T-helper 1 cell treated with Interleukin-12 subunit alpha and Interleukin-12 subunit beta and Interleukin-4 antibody, amounts not matched to agents 30 μg/mL and 1 μg/mL, for 36 hours (primary cell): Measurements from ENCODE around the gene FGF22.

ENCODE experiments used
- H3K27ac Mint-ChIP-seq: one replicate; pipeline ENCODE4 v1.8.0; 2021; ENCODE audit warnings: mild to moderate bottlenecking, mixed read lengths
- H3K27me3 Mint-ChIP-seq: one replicate; pipeline ENCODE4 v1.8.0; 2021; ENCODE audit warnings: low read depth, mixed read lengths
- H3K36me3 Mint-ChIP-seq: one replicate; pipeline ENCODE4 v1.8.0; 2021; ENCODE audit warnings: low read depth, mixed read lengths
- H3K4me1 Mint-ChIP-seq: one replicate; pipeline ENCODE4 v1.8.0; 2021; ENCODE audit warnings: low read depth, mixed read lengths
- H3K4me3 Mint-ChIP-seq: one replicate; pipeline ENCODE4 v1.8.0; 2021; ENCODE audit warnings: mild to moderate bottlenecking, moderate library complexity, mixed read lengths
- H3K9me3 Mint-ChIP-seq: one replicate; pipeline ENCODE4 v1.8.0; 2021; ENCODE audit warnings: mixed read lengths

Gene FGF22

DNA sequence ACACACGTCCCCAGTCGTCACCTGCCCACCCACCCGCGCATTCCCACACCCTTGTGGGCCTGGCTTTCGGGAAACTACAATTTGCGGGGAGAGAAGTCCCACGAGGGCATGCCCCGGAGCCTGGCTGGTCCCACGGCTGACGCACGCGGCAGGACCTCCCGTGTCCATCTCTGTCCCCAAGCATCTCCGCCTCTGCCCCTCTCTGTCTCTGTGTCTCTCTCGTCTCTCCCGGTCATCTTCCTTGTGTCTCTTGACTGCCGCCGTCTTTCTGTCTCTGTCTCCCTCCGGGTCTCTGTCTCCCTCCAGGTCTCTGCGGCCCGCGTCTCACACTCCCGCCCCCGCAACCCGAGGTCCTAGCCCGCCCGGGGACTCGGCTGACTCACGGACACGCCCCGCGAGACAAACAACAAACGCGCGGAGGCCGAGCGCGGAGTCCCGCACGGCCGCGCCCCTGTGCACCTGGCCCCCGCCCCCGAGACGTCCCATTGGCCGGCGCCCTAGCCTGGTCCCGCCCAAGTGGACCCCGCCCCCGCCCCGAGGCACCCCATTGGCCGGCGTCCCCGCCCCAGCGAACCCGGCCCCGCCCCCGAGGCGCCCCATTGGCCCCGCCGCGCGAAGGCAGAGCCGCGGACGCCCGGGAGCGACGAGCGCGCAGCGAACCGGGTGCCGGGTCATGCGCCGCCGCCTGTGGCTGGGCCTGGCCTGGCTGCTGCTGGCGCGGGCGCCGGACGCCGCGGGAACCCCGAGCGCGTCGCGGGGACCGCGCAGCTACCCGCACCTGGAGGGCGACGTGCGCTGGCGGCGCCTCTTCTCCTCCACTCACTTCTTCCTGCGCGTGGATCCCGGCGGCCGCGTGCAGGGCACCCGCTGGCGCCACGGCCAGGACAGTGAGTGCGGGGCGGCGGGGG lies at the start of gene FGF22:
TSS of gene FGF22 (plus strand) at position 627 of the 908 bp plus-strand sequence. CDS start at position 674, 47 bp downstream.
- Mint-ChIP-seq H3K9me3 (no peaks in the 10 kb centered on the region), H3K27me3 (peaks cover 4% of the 10 kb centered on the region), H3K4me3 (peak within 1 kb of the TSS; percentile 87), H3K27ac (peak within 1 kb of the TSS; percentile 75), H3K4me1 (peaks cover 3% of the 10 kb centered on the region), H3K36me3 (no peaks in the 10 kb centered on the region)

DNA sequence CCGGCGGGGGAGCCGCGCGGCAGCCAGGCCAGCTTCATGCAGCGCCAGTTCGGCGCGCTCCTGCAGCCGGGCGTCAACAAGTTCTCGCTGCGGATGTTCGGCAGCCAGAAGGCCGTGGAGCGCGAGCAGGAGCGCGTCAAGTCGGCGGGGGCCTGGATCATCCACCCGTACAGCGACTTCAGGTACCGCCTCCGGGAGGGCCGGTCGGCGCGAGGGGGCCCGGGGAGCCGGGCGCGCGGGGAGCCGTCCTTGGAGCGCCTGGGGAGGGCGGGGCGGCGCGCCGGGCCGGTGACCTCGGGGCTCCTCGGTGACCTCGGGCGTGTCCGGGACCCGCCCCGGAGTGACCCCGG lies 49.3 kb upstream of the FGF22 start:
- H3K27me3 Mint-ChIP-seq: peaks cover 25% of the 10 kb centered on the region
- H3K4me1 Mint-ChIP-seq: peaks cover 2% of the 10 kb centered on the region
- H3K4me3 Mint-ChIP-seq: peak overlapping the region; percentile 44

GRCh38 chr19:590750-591098 lies 49.0 kb upstream of the FGF22 start:
- H3K27me3 Mint-ChIP-seq: peaks cover 25% of the 10 kb centered on the region
- H3K9me3 Mint-ChIP-seq: no peaks in the 10 kb centered on the region
- H3K4me1 Mint-ChIP-seq: peaks cover 2% of the 10 kb centered on the region
- no peaks in the 10 kb centered on the region for H3K36me3 Mint-ChIP-seq
- no peak overlapping the region for H3K4me3 Mint-ChIP-seq
- no peak overlapping the region for H3K27ac Mint-ChIP-seq

More for the DNA sequence above, 49.3 kb upstream of the FGF22 start:
- H3K36me3 Mint-ChIP-seq: no peaks in the 10 kb centered on the region
- H3K9me3 Mint-ChIP-seq: no peaks in the 10 kb centered on the region
- H3K27ac Mint-ChIP-seq: no peak overlapping the region

DNA sequence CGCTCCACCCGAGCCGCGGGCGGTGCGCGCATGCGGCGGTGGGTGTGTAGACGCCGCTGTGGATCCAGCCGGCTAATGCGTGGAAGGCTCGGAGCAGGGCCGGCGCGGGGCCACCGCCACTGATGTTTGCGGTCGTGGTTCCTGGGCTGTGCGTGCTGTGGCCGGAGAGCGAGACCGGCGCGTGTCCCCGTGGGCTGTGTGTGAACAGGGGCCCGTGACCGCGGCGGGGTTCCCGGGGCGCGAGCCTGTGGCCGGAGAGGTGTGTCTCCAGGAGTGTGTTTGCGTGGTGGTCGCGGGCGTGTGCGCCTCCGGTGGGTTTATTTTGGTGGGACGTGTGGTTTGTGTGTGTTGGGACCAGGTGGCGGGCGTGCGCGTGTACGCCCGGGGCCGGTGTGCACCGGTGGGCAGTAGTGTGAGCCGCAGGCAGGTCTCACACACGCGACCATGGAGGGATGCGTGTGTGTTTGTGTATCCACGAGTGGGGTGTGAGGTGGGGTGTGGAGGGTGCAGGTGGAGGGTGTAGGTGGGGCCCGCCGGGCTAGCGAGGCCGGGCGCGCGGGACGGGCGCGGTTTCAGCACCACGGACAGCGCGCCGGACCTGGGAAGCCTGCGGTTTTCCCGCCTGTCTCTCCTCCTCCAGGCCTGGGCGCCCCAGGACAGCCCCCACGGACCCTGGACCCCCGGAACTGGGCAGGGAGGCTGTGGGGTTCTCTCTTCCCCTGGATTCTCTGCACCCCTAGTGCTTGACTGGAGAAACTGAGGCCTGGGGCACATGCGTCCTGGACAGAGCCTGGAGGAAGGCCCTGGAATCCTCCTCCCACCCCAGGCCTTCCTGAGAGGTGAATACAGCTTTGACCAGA lies 48.4 kb upstream of the FGF22 start:
- Mint-ChIP-seq H3K27me3 (peaks cover 25% of the 10 kb centered on the region), H3K4me3 (no peak overlapping the region), H3K27ac (no peak overlapping the region), H3K36me3 (no peaks in the 10 kb centered on the region), H3K4me1 (peaks cover 2% of the 10 kb centered on the region), H3K9me3 (no peaks in the 10 kb centered on the region)

- no peaks in the 10 kb centered on the region for H3K9me3 Mint-ChIP-seq
- peaks cover 25% of the 10 kb centered on the region for H3K27me3 Mint-ChIP-seq
- no peaks in the 10 kb centered on the region for H3K36me3 Mint-ChIP-seq
- H3K4me3 Mint-ChIP-seq: no peak overlapping the region
- H3K27ac Mint-ChIP-seq: no peak overlapping the region
- peaks cover 2% of the 10 kb centered on the region for H3K4me1 Mint-ChIP-seq
These were observed 47.6 kb upstream of the FGF22 start for GRCh38 chr19:592101-592500.

DNA sequence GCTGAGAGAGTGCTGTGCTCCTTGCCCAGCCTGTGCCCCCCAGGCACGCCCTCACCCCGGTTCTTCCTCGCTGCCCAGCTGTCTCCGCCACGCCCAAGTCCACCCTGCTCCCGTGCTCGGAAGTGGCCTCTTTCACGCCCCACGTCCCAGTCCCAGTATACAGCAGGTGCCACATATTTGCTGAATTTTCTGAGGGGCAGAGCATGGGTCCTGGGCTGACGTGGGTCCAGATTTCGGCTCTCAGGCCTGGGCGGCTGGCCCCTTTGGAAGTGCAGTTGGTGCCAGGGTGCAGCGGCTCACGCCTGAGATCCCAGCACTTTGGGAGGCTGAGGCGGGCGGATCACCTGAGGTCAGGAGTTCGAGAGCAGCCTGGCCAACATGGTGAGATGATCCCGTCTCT lies 46.6 kb upstream of the FGF22 start:
- Mint-ChIP-seq H3K27ac (no peak overlapping the region), H3K9me3 (no peaks in the 10 kb centered on the region), H3K4me3 (no peak overlapping the region), H3K4me1 (peaks cover under 1% of the 10 kb centered on the region), H3K27me3 (peaks cover 22% of the 10 kb centered on the region), H3K36me3 (no peaks in the 10 kb centered on the region)

GRCh38 chr19:593505-593904 lies 46.2 kb upstream of the FGF22 start:
- Mint-ChIP-seq H3K27me3 (peaks cover 19% of the 10 kb centered on the region), H3K9me3 (no peaks in the 10 kb centered on the region), H3K36me3 (no peaks in the 10 kb centered on the region), H3K4me1 (no peaks in the 10 kb centered on the region), H3K4me3 (no peak overlapping the region), H3K27ac (no peak overlapping the region)

DNA sequence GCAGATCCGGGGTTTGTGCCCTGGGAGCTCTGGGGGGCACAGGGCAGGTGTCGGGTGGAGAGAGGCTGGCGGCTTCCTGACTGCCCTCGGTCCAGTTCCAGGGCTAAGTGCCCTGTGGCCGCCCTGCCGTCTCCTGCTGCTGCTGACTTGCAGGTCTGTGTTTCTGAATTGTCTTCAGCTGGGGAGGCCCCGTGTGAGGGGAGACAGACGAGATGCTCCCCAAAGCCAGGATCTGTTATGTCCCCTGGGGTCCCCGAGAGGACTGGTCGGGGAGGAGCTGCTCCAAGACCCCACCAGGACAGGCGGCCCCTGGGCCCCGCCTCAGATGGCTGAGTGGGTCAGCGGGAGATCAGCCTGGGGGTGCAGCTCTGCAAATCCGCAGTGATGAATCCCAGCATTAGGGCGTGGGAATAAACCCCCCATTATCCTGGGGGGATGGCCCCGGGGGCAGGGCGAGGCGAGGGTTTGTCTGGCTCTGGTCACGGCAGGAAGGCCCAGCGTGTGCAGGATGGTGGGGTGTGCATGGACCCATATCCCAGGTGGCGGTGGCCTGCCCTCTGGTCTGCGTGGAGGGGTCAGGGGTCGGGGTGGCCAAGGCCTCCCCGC lies 45.3 kb upstream of the FGF22 start:
- H3K4me3 Mint-ChIP-seq: no peak overlapping the region
- peaks cover 11% of the 10 kb centered on the region for H3K27me3 Mint-ChIP-seq
- no peak overlapping the region for H3K27ac Mint-ChIP-seq
- H3K36me3 Mint-ChIP-seq: no peaks in the 10 kb centered on the region
- no peaks in the 10 kb centered on the region for H3K4me1 Mint-ChIP-seq
- no peaks in the 10 kb centered on the region for H3K9me3 Mint-ChIP-seq

DNA sequence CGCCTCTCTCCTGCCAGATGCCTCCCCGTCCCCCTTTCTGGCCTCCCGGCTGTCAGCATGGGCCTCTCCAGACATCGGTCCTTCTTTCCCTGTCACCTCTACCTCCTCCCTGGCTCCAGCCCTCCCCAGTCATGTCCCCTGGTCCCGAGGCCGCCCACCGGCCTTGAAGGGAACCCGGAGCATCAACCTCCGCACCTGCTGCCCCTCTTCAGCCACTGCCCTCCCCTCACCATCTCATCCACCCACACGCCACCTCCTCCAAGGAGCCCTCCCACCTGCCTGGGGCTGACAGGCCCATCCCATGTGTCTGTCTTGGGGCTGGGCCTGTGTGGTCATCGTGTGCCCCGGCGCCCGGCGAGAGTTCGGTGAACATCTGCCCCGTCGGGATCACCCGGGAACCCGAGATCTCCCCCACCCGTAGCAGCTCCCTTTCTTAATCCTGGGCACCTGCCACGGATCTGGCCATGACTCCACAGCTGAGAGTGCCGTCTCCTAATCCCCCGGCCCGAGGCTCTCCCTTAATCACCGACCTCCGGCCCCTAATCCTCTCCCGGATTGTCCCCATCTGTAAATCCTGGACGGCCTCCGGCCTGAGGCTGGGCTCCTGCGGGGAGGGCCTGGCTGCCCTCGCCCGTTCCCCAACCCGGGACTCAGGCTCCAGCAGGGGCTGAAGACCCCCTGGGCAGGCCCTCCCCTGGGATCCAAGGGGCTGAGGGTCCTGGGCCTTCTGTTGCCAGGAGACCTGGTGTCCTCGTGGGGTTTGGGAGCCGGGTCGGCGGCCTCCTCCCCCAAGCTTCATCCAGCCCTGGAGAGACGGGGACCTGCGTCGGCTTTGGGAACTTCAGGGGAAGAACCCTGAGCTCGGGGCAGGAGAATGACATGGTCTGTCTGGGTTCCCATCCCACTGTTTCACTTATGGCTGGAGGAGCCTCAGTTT lies 44.1 kb upstream of the FGF22 start:
- H3K36me3 Mint-ChIP-seq: no peaks in the 10 kb centered on the region
- no peak overlapping the region for H3K4me3 Mint-ChIP-seq
- H3K9me3 Mint-ChIP-seq: no peaks in the 10 kb centered on the region
- no peaks in the 10 kb centered on the region for H3K4me1 Mint-ChIP-seq
- H3K27me3 Mint-ChIP-seq: peaks cover 11% of the 10 kb centered on the region
- no peak overlapping the region for H3K27ac Mint-ChIP-seq

- Mint-ChIP-seq H3K36me3 (no peaks in the 10 kb centered on the region), H3K27me3 (peaks cover 9% of the 10 kb centered on the region), H3K4me1 (no peaks in the 10 kb centered on the region), H3K4me3 (no peak overlapping the region), H3K27ac (no peak overlapping the region), H3K9me3 (no peaks in the 10 kb centered on the region)
These were observed 43.4 kb upstream of the FGF22 start for GRCh38 chr19:596263-596655.

DNA sequence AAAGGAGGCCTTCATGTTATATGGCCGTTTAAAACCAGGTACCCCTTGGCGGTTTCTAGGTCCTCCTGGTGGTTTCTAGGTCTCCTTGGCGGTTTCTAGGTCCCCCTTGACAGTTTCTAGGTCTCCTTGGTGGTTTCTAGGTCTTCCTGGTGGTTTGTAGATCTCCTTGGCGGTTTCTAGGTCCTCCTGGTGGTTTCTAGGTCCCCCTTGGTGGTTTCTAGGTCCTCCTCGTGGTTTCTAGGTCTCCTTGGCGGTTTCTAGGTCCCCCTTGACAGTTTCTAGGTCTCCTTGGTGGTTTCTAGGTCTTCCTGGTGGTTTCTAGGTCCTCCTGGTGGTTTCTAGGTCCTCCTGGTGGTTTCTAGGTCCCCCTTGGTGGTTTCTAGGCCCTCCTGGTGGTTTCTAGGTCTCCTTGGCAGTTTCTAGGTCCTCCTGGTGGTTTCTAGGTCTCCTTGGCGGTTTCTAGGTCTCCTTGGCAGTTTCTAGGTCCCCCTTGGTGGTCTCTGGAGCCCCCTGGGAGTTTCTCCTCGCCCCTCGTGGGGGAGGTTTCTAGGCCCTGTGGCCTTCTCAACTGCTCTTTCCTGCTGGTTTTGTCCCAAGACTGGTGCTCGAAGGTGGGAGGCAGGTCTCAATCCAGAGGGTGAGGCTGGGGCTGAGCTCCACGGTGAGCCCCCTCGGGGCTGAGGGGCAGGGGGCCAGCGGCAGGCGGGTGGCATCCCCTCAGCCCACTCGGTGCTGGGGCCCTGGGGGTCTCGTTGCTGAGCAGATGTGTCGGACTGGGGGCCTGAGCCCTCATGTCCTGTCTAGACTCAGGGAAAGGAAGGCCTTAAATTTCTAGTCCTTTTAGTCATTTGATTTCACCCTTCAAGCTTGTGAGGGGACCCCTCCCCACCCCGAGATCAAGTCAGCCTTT lies 42.0 kb upstream of the FGF22 start:
- Mint-ChIP-seq H3K9me3 (no peaks in the 10 kb centered on the region), H3K27me3 (peaks cover 7% of the 10 kb centered on the region), H3K4me3 (no peak overlapping the region), H3K4me1 (no peaks in the 10 kb centered on the region), H3K36me3 (no peaks in the 10 kb centered on the region), H3K27ac (no peak overlapping the region)

- no peaks in the 10 kb centered on the region for H3K36me3 Mint-ChIP-seq
These were observed 38.4 kb upstream of the FGF22 start for GRCh38 chr19:601310-601709.

DNA sequence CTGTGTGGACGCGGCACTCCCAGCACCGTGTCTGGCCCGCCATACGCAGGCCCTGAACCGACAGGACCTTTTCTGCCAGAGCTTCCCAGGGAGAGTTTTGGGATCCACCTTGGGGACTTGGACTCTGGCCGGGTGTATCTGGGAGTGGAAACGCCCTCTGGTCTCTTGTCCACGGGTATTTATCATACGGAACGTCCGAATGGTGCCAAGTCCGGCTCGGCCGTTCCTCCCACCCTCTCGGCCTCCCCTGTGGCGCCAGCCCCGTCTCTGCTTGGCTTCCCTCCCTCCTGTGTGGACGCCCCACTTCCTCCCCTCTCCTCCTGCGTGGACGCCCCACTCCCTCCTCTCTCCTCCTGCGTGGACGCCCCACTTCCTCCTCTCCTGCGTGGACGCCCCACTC lies 37.9 kb upstream of the FGF22 start:
- H3K4me3 Mint-ChIP-seq: no peak overlapping the region
- H3K27ac Mint-ChIP-seq: no peak overlapping the region
- no peaks in the 10 kb centered on the region for H3K27me3 Mint-ChIP-seq
- H3K4me1 Mint-ChIP-seq: no peaks in the 10 kb centered on the region
- no peaks in the 10 kb centered on the region for H3K36me3 Mint-ChIP-seq
- no peaks in the 10 kb centered on the region for H3K9me3 Mint-ChIP-seq

More at GRCh38 chr19:601310-601709, 38.4 kb upstream of the FGF22 start:
- H3K9me3 Mint-ChIP-seq: no peaks in the 10 kb centered on the region
- no peaks in the 10 kb centered on the region for H3K4me1 Mint-ChIP-seq
- H3K4me3 Mint-ChIP-seq: no peak overlapping the region
- no peaks in the 10 kb centered on the region for H3K27me3 Mint-ChIP-seq
- H3K27ac Mint-ChIP-seq: no peak overlapping the region
